GM21619 (cell line): Measurements from ENCODE around the gene ST3GAL6.

Experiments used
- ATAC-seq: cut with Tn5 transposase; IDR thresholded peaks from one replicate; pipeline ENCODE4 v1.9.1; 2021; ENCODE audit not compliant: unreplicated experiment

The ST3GAL6 gene

DNA sequence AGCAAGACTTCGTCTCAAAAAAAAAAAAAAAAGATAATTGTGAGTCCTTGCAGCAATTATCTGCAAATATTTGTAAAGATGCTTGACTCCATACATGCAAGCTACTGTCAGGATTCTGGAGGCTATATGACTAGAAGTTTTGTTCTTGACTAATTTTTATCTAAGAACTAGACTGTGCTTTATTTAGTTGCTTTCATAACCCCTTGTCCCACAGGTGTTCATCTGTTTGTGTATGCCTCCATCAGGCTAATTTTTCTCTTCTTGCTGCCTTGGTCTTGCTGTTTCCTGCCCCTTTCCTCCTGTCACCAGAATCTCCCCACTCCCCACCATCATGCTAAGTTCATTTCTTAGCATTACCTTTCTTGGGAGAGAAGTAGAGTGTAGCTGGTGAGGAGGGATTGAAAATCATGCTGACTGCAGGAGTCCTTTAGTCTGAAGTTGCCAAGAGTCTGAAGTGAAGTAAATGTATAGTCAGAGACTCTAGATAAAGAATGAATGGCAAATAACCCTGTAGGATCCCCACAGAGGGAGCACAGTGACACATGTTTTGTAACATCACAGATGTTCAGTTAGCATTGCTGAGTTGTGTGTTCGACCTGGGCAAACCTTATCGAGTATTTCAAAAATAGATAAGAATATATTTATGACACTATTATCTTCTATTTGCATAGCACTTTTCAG, 12.5 kb downstream of the ST3GAL6 start:
- ATAC-seq, result no peak

DNA sequence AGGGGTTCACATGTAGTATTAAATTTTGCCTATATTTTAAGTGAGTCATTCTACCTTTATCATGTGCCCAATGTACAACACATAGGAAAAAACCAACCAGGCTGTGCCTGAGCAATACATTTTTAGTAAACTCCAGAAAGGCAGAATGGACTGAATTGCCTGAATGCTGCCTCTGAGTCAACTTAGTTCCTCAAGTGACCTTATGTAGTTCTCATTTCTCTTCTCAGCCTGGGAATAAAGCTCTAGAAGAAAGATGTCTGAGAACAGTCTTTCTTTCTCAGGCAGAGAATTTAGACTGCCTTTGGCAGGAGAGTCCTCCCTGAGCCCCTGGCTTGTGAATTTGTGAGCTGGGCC, 13.0 kb downstream of the ST3GAL6 start:
- no peak for ATAC-seq

DNA sequence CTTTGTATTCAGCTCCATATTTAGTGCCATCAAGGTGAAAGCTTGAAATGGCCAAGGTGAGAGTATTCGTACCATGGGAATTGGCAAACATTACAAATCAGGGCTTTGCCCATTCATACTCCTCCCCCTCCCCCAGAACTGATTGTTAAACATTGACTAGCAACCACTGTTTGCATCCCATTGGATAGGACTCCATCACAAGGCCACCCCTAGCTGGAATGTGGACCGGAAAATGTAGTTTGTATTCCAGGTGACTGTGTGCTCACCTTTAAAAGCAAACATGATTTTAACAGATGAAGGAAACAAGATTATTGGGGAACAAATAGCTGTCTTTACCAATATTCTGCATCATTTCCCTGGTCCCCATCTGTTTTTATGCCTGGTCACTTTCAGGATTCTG, 14.1 kb downstream of the ST3GAL6 start:
- ATAC-seq, result no peak

DNA sequence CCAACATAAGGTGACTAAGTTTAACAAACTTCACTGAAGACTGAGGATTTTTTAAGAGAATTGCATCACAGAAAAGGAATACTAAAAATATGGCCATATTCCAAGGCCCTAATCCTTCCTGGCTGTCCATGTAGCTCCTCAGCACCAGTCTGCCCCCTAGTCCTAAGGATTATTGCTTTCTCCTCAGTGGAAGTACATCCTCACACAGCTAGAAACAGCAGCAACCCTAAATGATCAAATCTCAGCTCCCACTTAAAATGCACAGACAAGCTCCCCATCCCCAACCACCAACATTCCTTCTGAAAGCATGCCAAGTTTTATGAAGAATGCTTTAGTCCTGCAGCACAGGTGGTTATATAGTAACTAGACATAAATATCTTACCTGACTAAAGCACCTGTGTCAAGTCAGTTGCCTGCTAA, 14.7 kb downstream of the ST3GAL6 start:
- no peak for ATAC-seq

DNA sequence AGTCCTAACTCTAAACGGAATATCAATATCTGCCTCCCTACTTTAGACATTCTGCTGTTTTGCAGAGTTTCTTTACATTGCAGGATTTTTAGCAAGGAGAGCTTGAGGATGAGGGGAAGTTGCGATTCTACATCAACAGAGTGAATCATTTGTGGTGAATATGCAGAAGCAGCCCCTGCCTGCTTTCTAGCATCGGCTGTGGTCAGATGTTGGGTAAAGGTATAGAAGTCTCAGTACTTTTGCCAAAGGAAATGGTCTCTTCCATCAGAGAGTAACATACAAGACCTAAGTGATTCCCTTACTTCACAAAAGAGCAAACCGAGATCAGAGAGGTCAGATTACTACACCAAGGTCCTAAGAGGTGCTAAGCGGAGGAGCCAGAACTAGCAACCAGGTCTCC, 15.2 kb downstream of the ST3GAL6 start:
- ATAC-seq, result no peak

DNA sequence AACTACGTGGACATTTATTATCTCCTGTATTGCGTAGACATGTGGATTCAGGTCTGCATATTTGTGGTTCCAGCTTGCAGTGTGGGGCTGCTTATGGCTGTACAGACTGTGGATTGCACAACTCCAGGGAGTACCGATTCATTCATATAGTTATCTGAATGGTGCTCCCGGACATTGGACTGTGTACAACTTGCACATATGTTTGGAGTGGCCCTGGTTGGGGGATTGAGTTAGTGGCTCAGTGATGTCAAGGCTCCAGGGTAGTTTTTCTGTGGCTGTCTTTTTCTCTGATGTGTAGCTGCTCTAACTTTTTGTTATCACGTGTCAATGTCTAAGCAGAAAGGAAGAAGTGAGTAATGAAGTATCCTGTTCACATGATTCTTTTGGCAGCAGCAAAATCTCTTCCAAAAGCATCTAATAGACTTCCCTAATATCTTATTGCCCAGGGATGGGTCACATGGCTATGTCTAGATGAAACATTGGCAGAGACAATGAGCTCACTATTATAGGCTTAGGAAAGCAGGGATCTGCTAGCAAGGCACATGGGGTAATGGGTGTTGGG, 15.8 kb downstream of the ST3GAL6 start:
- no peak for ATAC-seq

DNA sequence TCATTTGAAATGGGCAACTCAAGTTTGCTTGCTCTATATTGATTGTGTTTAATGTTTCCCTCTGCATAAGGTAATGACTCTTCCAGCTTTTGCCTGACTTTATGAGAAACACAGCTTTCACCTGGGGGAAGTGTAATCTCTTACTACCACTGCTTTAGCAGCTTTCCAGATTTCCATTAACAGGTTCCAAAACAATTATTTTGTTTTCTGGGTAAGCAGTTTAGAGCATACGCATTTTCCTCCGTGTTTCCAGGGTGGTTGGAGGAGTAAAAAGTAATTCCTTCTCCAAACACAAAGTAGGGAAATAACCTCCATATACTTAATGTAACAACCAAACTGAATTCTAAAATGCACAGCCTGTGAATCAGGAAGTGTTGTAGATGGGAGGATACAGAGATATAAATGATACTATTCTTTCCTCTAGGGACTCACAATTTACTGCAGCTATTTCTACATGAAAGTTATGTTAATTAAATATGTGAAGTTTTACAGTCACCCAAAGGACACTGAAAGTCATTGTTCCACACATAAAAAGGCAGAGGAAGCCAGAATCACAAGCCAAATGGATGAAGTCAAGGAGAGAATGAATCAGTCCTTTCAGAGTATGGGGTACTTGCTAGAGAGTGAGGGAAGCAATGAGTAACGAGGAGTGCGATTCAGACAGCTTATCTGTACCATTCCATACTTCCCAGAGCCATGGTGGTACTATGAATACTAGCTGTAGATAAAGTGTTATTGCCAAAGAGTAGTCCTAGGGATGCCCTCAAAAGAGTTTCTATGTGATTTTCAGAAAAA, 16.6 kb downstream of the ST3GAL6 start:
- ATAC-seq, result no peak

DNA sequence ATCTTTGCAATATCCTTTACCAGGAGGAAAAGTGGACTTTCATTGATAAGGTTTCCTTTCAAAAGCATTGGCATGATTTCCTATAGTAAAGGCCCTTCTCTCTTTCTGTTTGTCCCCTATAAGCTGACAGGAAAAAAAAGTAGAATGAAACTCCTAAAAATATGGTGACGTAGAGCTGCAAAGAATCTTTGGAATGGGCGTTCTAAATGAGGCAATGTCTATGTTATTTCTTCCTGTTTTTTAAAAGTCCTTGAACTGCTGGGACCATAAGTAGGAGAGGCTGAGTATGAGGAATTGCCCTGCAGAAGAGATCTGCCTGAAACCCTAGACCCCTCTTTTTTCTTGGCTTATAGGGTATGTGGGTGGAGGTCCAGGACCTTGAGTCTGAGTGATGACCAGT, 17.2 kb downstream of the ST3GAL6 start:
- ATAC-seq, result no peak

DNA sequence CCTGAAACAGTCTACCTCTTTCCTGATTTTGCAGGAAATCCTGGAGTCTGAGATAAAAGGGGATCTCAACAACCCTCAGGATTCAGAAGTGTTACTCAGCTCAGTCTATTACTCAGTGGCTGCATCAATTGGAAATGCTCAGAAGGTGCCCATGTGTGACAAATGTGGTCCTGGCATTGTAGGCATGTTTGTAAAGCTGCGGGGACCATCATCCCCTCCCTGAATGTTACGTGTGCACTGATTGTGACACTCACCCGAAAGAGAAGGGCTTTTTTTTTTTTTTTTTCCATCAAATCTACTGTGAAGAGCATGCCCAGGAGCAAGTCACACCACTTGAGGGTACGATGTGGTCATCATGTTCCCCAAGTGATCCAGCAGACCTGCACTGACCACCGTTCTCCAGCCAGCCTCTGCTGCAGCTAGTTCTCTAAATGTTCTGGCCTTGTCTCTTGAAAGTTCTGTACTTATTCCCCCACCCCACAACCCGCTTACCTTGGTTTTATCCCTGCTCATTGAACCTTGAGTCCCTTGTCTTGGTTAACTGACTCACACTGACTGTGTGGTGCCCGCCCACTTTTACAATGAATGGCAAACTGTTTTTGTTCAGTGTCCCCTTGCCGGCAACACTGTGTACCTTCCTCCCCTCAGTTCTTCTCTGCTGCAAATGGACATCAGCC, 19.8 kb downstream of the ST3GAL6 start:
- ATAC-seq, result no peak

DNA sequence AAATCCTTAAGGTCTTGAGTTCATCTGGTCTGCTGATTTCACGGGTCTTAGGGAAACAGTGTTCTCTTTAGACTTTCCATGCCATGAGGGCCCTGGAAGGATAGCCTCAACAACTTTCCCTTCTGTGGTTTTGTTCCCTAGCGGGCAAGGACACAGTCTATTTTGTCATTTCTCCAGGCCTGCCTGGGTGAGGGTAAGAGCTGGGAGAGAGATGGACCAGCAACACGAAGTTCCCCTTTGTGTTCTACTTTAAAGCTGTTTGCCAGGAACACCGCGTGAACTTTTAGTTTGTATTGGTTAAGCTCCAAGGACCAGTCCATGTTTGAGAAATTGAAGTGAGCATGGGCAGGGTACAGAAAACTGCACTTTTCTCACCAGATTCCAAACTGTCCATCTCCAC, 20.9 kb downstream of the ST3GAL6 start:
- ATAC-seq, result no peak

DNA sequence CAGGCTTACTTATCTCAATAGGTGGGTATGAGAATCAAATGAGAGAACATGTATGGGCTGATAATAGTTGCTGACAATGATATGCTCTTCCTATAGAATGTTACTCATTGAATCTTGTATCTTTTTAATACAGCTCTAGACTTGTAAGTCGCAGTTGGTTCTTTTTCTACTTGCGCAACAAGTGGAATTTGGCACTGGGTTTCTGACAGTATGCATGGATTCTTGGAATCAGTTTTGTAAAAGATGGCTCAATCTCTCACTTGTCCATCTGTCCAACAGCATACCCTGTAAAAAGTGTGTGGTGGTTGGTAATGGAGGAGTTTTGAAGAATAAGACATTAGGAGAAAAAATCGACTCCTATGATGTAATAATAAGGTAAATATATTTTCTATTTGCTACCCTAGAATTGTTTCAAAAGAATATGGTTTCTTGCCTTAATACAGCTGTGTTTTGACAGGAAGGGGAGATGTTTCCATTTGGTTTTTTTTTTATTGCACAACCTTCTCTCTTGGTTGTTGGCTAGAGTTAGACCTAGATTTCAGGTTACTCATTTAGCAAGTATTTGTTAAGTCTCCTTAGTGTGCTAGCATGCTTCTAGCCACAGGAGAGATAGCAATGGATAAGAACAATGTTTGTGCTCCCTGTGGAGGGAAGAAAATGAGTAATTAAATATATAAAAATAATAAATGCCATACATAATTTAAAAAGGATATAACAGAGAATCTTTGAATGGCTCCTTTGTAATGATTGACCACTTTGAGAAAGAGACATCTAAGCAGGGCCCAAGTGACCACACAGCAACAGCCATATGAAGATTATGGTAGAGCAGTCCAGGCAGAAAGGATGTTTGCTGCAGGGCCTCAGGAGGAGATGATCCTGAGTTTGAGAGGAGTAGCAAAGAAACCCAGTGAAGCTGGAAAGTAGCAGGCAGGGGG, 21.8 kb downstream of the ST3GAL6 start:
- ATAC-seq, result no peak

DNA sequence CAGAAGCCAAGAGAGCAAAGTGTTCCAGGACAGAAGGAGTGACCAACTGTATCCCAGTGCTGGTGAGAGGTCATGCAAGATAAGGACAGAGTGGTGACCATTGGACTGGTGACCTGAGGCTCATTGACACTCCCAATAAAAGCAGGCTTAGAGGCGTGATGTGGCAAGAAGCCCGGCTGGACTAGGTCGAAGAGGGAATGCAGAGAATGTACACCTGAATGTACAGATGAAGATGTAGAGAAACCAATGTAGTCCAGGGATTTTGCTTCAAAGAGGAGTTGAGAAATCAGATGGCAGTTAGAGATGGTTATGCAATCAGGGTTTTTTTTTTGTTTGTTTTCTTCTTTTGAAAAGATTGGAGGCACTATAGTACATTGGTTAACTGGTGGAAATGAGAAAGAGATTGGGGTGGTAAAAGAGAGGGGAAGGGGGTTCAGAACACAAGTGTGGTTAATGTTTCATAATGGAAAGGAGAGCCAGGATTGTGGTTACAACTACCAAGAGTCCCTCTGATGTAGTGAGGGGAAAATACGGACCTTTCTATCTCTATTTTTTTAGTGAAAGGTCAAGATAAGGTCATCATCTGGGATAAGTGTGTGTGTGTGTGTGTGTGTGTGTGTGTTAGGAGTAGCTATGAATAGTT, 23.3 kb downstream of the ST3GAL6 start:
- ATAC-seq, result no peak

DNA sequence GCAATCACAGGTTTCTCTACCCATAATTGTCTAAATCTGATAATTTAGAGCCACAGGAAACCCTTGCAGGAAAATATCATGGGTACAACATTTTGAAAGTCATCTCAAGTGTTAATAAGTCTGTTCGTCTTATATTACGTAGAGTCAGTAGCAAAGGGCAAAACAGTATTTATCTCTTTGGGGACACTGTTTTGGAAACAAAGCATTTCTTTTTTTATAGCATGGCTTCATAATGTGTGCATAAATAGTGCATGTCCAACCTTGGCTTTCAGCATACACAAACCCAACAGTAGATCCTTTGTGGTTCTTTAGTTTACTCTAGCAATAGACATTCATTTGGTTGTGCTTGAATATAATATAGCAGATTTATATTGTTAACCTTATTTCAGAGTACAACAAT, 24.0 kb downstream of the ST3GAL6 start:
- ATAC-seq, result no peak

DNA sequence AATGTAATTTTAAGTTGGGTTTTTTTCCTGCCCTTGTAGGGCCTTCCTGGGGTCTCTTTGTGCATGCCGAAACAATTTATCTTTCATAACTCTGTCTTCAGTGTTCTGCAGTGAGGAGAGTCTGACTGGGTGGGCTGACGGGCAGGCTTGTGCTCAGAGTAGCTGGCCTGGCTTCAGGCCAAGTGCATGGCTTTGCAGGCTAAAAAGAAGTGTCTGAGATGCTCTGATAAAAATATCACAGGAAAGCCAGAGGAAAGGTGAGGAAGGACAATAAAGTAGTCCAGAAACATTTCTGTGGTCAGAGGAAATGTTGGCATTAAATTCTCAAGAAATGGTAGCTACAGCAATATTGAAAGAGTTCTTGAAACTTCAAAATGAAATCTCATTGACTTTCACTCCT, 25.5 kb downstream of the ST3GAL6 start:
- ATAC-seq, result no peak

DNA sequence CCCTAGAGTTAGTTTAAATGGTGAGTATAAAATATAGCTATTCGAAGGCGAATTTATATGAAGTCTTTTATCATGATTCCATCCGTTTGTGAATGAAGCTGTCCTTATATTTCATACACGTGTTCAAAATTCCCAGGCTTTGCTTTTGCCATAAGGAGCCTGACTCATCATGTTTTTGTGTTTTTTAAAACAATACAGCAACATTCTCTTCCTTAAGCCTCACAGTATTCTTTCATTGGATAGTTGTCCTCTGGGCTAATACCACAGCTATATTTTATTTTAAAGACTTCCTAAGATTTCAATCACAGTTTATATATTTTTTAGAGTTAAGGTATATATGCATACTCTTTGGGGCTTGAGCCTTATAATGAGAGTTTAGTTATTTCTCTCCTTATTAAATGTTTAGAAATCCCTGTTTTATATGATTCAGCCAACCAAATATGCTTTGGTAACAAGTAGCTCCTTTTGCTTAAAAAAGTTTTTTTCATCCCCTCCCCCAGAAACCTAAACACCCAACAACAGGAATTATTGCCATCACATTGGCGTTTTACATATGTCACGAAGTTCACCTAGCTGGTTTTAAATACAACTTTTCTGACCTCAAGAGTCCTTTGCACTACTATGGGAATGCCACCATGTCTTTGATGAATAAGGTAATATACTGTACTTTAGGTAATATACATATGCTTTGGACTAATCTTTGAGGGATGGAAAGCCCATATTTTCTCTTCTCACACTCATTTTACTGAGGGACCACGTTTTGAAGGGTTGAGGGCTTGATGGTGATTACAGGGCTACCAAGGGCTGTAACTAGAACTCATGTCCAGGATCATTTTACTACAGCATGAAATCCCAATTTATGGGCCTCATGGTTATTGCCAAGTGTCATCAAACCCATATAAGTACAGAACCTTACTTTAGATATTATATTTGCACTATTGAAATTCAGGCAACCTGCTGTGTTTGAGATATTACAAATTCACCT, 28.5 kb downstream of the ST3GAL6 start:
- no peak for ATAC-seq

DNA sequence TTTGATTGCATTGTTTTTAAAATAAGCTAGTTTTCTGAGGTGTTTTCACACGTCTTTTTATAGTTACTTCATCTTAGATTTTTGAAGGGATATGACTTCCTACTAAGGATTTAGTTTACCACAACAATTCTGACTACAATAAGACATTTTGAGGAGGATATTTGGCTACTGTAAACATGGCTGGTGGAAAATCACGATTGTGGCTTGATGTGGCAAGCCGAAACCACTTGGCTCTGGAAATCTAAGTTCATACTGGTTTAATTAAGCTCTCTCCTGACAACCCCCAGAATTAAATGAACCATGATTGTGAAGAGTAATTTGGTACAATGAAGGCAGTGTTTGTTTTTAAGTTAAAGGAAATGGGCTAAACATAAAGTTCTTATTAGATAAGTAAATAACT, 30.8 kb downstream of the ST3GAL6 start:
- ATAC-seq, result no peak

DNA sequence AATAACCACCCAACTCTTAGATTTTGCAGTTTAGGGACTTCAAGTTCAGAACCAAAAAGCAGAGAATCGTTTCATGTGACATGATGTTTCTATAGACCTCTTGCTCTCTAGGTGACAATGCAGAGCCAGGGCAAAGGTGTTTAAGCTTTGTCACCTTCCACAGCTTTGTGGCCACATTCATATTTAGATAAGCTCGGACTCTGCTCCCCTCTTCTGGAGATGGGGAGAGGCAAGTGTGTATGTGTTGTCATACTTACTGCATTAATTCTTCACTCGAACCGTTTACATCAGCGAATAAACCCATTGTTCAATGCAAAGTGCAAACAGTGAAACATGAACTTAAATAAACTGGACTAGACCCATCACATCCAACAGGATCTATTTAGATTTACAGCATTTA, 33.2 kb downstream of the ST3GAL6 start:
- ATAC-seq, result no peak

DNA sequence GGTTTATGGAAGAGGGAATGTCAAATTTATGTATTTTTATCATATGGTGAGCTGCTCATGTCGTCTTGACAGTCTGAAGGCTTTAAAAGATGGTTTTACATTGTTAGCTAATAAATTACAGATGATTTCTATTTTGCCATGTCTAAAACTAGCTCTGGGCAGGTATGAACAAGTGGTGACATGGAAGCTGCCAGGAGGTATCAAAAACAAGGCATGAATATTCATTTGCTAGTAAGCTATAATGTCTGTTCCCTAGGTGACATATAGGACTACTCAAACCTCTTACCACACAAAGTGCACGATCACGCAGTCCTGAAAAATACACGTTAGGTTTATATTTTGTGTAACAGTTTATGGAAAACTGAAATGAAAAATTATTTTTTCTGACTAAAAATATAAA, 34.8 kb downstream of the ST3GAL6 start:
- no peak for ATAC-seq

DNA sequence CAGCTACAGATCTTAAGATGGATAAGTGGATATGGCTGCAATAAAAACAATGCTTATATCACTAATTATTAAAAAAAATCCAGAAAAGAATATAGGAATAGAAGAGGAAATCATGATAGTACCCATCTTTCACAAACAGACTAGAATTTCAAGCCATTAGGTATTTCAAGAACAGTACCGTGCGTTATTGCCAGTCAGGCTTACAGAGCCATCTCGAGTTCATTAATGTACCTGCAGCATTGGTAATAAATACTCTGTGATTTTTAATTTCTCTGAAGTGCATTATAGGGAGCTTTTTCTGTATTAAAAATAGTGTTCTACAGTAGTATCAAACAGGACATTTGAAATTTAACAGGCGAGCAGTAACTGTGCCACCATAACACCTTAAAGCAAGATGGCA, 35.7 kb downstream of the ST3GAL6 start:
- ATAC-seq, result no peak
